Naive B cell (primary cell): ENCODE measurements around the gene ANKRD12. TPM values are rescaled to one million over a fixed set of nuclear protein-coding genes. Genes with fewer than 3 reads are reported as not detected.

Experiments used
- ATAC-seq, 2 donors: fragments of 150-1000 bp; cut with Tn5 transposase; 2 replicates each; pipeline ENCODE4 v1.10.0; 2021; ENCODE audit warnings: low read depth in 2 of 2, mild to moderate bottlenecking in 2 of 2, moderate library complexity in 2 of 2
- DNase-seq: peaks from one replicate; pipeline ENCODE4 v3.0.0; 2022
- H3K27ac Mint-ChIP-seq, 6 donors: one replicate each; pipeline ENCODE4 v1.8.0; 2020 to 2022; ENCODE audit warnings: mild to moderate bottlenecking in 6 of 6, mixed read lengths in 6 of 6, moderate library complexity in 5 of 6, inconsistent platforms in 2 of 6
- H3K27me3 Mint-ChIP-seq, 3 donors: one replicate each; pipeline ENCODE4 v1.8.0; 2021 to 2022; ENCODE audit warnings: mixed read lengths in 3 of 3, mild to moderate bottlenecking in 1 of 3
- H3K36me3 Mint-ChIP-seq, 2 donors: one replicate each; pipeline ENCODE4 v1.8.0; 2020 to 2022; ENCODE audit warnings: mixed read lengths in 2 of 2, inconsistent platforms in 1 of 2, mild to moderate bottlenecking in 1 of 2
- H3K4me1 Mint-ChIP-seq, 3 donors: one replicate each; pipeline ENCODE4 v1.8.0; 2020 to 2022; ENCODE audit warnings: mixed read lengths in 3 of 3, inconsistent platforms in 1 of 3, mild to moderate bottlenecking in 1 of 3, moderate library complexity in 1 of 3
- H3K4me3 Mint-ChIP-seq, 8 donors: one replicate each; pipeline ENCODE4 v1.8.0; 2020 to 2022; ENCODE audit warnings: mild to moderate bottlenecking in 8 of 8, mixed read lengths in 8 of 8, moderate library complexity in 8 of 8, inconsistent platforms in 2 of 8
- H3K9me3 Mint-ChIP-seq, 7 donors: one replicate each; pipeline ENCODE4 v1.8.0; 2020 to 2022; ENCODE audit warnings: mixed read lengths in 7 of 7, mild to moderate bottlenecking in 5 of 7, inconsistent platforms in 2 of 7, moderate library complexity in 1 of 7
- polyA plus RNA-seq, 6 donors: library from polyadenylated mRNA; unstranded; fragments of 300-500 nt; fragmentation: Illumina TruSeq; gene quantifications; one replicate each; pipeline ENCODE4 v1.2.3, GENCODE V29; 2021; ENCODE audit warnings: low read depth in 6 of 6

The ANKRD12 gene
- polyA plus RNA-seq, 6 donors from 2014 or later, result 6.7 to 93.9 (median 27.4) TPM

DNA sequence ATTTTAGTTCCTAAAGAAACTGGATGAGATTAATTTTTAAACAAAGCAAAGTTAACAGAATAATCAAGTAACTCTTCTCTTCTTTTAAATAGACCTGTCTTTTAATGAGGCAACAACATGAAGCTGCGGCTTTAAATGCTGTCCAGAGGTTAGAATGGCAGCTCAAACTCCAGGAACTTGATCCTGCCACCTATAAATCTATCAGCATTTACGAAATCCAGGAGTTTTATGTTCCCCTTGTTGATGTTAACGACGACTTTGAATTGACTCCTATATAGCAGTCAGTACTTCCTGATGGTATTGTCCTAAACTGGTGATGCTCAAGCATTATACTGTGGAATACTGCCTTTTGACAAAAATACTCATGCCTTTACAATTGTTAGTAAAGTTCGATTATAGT is 144.3 kb downstream of the ANKRD12 start:
- no peak for DNase-seq
- peaks cover 15 to 30% of the 10 kb centered on the region in 2 donors for H3K36me3 Mint-ChIP-seq
- H3K4me1 Mint-ChIP-seq, result no peaks in the 10 kb centered on the region
- H3K27me3 Mint-ChIP-seq, result no peaks in the 10 kb centered on the region
- no peaks in the 10 kb centered on the region for H3K9me3 Mint-ChIP-seq
- no peak for ATAC-seq
- H3K27ac Mint-ChIP-seq, result no peak overlapping the region
- H3K4me3 Mint-ChIP-seq, result no peak overlapping the region

DNA sequence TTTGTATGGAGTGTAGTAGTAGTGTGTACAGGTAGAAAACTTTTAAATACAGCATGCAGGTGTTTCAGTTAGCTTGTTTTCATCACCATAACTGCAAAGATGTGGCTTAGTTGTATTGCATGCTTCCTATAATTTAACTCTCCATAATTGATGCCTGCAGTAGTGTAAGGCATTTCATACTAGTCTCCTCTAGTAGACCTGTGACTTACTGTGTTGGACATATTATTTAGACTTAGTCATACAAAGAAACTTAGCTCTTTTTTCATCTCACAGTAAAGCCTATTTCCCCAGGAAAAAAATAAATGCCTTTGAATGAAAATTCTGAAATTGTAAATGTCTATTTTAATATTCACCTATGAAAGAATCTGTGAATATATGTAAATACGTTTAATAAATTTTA is 145.2 kb downstream of the ANKRD12 start:
- Mint-ChIP-seq H3K4me3 (no peak overlapping the region), H3K4me1 (no peaks in the 10 kb centered on the region), H3K36me3 (peaks cover 13 to 31% of the 10 kb centered on the region in 2 donors), H3K27me3 (no peaks in the 10 kb centered on the region), H3K9me3 (no peaks in the 10 kb centered on the region), H3K27ac (no peak overlapping the region)
- DNase-seq, result no peak
- no peak for ATAC-seq

DNA sequence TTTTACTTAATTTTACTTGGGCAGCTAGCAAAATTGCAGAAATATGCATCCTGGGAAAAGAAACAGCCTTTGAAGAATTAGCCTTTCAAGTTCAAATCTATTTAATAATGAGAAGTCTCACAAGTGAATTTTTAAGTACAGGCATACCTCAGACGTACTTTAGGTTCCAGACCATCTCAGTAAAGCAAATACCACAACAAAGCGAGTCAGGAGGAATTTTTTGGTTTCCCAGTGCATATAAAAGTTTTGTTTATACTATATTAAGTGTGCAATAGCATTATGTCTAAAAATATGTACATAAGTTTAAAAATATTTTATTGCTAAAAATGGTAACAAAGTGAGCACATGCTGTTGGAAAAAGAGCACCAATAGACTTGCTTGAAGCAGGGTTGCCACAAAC is 147.2 kb downstream of the ANKRD12 start:
- peaks cover 14 to 31% of the 10 kb centered on the region in 2 donors for H3K36me3 Mint-ChIP-seq
- H3K27me3 Mint-ChIP-seq, result no peaks in the 10 kb centered on the region
- H3K9me3 Mint-ChIP-seq, result peaks cover 0 to 6% (median 2%) of the 10 kb centered on the region in 7 donors
- no peak overlapping the region for H3K4me3 Mint-ChIP-seq
- no peak overlapping the region for H3K27ac Mint-ChIP-seq
- ATAC-seq (no peak), DNase-seq (no peak)
- no peaks in the 10 kb centered on the region for H3K4me1 Mint-ChIP-seq

DNA sequence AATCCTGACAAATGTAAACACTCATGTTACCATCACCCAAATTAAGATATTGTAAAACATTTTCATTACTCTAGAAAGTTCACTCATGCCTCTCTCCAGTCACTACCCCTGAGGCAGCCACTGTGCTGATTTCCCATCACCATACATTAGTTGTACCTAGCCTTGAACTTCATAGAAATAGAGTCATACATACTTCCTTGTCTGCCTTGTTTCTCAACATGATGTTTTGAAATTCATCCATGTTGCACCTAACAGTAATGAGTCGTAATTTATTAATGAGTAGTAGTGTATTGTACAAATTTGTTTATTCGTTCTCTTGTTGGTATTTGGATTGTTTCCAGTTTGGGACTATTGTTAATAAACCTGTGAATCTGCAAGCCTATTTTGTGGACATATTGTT is 149.0 kb downstream of the ANKRD12 start:
- Mint-ChIP-seq H3K4me3 (no peak overlapping the region), H3K27me3 (no peaks in the 10 kb centered on the region), H3K9me3 (peaks cover 0 to 18% (median 7%) of the 10 kb centered on the region in 7 donors), H3K36me3 (peaks cover 18 to 23% of the 10 kb centered on the region in 2 donors), H3K4me1 (no peaks in the 10 kb centered on the region), H3K27ac (peak overlapping the region in 1 of 6 donors; percentile 30)
- ATAC-seq, result no peak
- no peak for DNase-seq

DNA sequence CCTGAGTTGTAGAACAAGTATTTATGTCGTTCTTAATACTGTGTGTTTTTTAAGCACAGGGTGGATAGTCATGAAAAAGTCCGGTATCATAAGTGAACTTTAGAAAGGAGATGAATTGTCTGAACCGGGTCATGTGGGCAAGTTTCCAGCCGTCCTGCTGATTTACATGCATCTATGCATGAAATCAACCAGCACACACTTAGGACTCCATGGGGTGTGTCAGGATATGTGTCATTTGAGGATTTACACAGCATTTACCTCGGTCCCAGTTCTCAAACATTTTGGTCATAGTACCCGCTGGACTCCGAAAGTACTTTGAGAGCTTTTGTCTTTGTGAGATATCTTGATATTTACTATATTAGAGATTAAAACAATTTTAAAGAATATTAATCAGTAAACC is 150.5 kb downstream of the ANKRD12 start:
- peak overlapping the region in 1 of 6 donors; percentile 42 for H3K27ac Mint-ChIP-seq

DNA sequence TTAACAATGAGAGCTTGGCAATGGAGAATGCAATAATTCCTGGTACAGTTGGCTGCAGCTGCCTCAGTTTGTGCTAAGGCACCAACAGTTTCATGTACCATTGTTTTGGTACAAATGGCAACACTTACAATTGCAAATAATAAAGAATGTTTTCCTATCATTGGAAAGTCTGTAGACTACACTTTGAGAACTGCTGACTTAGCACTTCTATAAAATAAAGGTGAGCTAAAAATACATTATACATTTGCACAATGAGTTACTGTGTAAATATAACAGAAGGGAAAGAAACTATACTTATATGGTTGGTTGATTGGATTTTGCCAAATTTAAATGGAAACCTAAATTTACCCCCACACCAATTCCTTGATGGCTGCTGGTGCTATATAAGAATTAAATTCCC is 153.1 kb downstream of the ANKRD12 start:
- no peak overlapping the region for H3K4me3 Mint-ChIP-seq
- H3K36me3 Mint-ChIP-seq, result peaks cover 18 to 24% of the 10 kb centered on the region in 2 donors
- H3K27ac Mint-ChIP-seq, result no peak overlapping the region
- H3K27me3 Mint-ChIP-seq, result no peaks in the 10 kb centered on the region
- no peaks in the 10 kb centered on the region for H3K4me1 Mint-ChIP-seq
- H3K9me3 Mint-ChIP-seq, result peaks cover 9 to 52% (median 35%) of the 10 kb centered on the region in 7 donors
- DNase-seq, result no peak
- ATAC-seq, result no peak

More for the DNA sequence above, 150.5 kb downstream of the ANKRD12 start:
- H3K4me3 Mint-ChIP-seq, result no peak overlapping the region
- H3K36me3 Mint-ChIP-seq, result peaks cover 20 to 22% of the 10 kb centered on the region in 2 donors
- no peak for DNase-seq
- peaks cover 2 to 29% (median 18%) of the 10 kb centered on the region in 7 donors for H3K9me3 Mint-ChIP-seq
- ATAC-seq, result no peak
- no peaks in the 10 kb centered on the region for H3K27me3 Mint-ChIP-seq
- no peaks in the 10 kb centered on the region for H3K4me1 Mint-ChIP-seq

DNA sequence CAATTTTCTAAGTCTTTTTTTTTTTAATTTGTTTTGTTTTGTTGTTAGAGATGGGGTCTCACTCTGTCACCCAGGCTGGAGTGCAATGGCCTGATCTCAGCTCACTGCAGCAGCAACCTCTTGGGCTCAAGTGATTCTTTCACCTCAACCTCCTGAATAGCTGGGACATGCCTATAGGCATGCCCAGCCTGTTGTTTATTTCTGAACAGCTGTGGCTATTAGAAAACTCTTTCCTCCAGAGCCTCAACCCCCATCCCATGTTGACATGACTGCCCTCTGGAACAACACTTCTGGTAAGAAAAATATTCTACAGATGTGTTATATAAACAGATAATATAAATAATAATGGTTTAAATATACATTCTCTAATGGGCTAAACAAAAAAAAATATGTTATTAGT is 153.6 kb downstream of the ANKRD12 start:
- H3K36me3 Mint-ChIP-seq, result peaks cover 18 to 24% of the 10 kb centered on the region in 2 donors
- DNase-seq (no peak), ATAC-seq (no peak)
- H3K27ac Mint-ChIP-seq, result no peak overlapping the region
- H3K27me3 Mint-ChIP-seq, result no peaks in the 10 kb centered on the region
- peaks cover 9 to 52% (median 36%) of the 10 kb centered on the region in 7 donors for H3K9me3 Mint-ChIP-seq
- H3K4me1 Mint-ChIP-seq, result no peaks in the 10 kb centered on the region
- H3K4me3 Mint-ChIP-seq, result no peak overlapping the region

DNA sequence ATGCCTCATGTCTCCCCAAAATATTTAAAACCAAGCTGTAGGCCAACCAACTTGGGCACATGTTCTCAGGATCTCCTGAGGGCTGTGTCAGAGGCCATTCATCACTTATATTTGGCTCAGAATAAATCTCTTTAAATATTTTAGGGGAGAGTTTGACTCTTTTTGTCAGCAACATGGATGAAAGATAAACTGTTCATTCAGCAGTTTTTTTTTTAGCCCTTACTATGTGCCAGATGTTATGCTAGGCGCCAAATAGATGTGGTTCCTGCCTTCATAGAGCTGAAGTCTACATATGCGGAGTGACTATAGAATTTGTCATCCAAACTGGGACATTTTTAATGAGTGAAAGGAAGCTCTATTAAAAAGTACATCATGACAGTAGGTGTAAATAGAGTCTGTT is 155.5 kb downstream of the ANKRD12 start:
- Mint-ChIP-seq H3K9me3 (peaks cover 9 to 52% (median 39%) of the 10 kb centered on the region in 7 donors), H3K36me3 (peaks cover 18% of the 10 kb centered on the region in 2 donors), H3K4me3 (no peak overlapping the region), H3K27ac (no peak overlapping the region), H3K27me3 (no peaks in the 10 kb centered on the region), H3K4me1 (no peaks in the 10 kb centered on the region)
- no peak for DNase-seq
- ATAC-seq, result no peak

DNA sequence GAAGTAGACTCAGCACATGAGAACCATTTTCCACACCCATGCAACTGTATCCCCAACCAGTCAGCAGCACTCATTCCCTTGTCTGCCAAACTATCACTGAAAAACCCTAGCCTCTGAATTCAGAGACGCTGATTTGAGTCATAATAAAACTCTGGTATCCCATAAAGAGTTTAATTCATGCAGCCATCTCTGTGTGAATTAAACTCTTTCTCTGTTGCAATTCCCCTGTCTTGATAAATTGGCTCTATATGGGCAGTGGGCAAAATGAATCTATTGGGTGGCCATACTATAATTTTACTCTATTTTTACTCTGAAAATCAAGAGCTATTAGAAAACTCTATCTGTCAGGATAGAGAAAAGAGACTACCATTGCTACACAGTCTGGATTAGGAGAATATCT is 157.4 kb downstream of the ANKRD12 start:
- no peak overlapping the region for H3K27ac Mint-ChIP-seq
- peaks cover 9 to 53% (median 37%) of the 10 kb centered on the region in 7 donors for H3K9me3 Mint-ChIP-seq
- ATAC-seq (no peak), DNase-seq (no peak)
- peaks cover 15 to 18% of the 10 kb centered on the region in 2 donors for H3K36me3 Mint-ChIP-seq
- no peak overlapping the region for H3K4me3 Mint-ChIP-seq
- peaks cover 0 to 2% (median 0%) of the 10 kb centered on the region in 3 donors for H3K27me3 Mint-ChIP-seq
- no peaks in the 10 kb centered on the region for H3K4me1 Mint-ChIP-seq

DNA sequence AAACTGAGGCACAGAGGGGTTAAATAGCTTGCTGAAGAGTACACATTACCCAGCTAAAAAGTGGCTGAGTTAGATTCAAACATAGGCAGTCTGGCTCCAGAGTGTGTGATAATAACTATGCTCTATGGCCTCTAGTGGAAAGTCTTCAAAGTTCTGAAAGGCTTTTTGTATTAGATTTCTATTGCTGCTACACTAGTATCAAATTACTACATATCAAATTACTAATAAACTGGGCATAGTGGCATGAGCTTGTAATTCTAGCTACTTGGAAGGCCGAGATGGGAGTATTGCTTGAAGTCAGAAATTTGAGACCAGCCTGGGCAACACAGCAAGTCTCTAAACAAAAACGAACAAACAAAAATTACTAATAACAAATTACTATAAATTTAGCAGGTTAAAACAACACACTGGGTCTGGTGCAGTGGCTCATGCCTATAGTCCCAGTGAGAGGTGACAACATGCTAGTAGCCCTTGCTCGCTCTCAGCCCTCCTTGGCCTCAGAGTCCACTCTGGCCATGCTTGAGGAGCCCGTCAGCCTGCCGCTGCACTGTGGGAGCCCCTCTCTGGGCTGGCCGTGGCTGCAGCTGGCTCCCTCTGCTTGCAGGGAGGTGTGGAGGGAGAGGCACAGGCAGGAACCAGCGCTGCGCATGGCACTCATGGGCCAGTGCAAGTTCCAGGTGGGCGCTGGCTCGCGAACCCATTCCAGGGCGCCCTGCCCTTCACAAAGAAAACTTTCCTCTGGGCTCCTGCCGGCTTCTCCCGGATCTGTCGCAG is 159.8 kb downstream of the ANKRD12 start:
- no peak overlapping the region for H3K4me3 Mint-ChIP-seq
- H3K27me3 Mint-ChIP-seq, result peaks cover 0 to 5% (median 0%) of the 10 kb centered on the region in 3 donors
- ATAC-seq (no peak), DNase-seq (no peak)
- peaks cover 9 to 39% (median 22%) of the 10 kb centered on the region in 7 donors for H3K9me3 Mint-ChIP-seq
- H3K4me1 Mint-ChIP-seq, result no peaks in the 10 kb centered on the region
- no peak overlapping the region for H3K27ac Mint-ChIP-seq
- H3K36me3 Mint-ChIP-seq, result peaks cover 5 to 18% of the 10 kb centered on the region in 2 donors

DNA sequence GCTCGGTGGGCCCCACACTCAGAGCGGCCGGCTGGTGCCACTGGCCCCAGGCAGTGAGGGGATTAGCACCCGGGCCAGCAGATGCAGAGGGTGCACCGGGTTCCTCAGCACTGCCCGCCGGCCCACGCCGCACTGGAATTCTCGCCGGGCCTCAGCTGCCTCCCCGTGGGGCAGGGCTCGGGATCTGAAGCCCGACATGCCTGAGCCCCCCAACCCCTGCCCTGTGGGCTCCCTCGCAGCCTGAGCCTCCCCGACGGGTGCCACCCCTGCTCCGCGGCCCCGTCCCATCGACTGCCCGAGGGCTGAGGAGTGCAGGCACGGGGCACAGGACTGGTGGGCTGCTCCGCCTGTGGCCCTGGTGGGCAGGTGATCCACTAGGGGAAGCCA is 160.4 kb downstream of the ANKRD12 start:
- Mint-ChIP-seq H3K9me3 (peaks cover 7 to 40% (median 23%) of the 10 kb centered on the region in 7 donors), H3K27ac (no peak overlapping the region), H3K4me1 (no peaks in the 10 kb centered on the region), H3K4me3 (no peak overlapping the region), H3K27me3 (peaks cover 0 to 8% (median 0%) of the 10 kb centered on the region in 3 donors), H3K36me3 (peaks cover 6 to 15% of the 10 kb centered on the region in 2 donors)
- no peak for DNase-seq
- ATAC-seq, result no peak

DNA sequence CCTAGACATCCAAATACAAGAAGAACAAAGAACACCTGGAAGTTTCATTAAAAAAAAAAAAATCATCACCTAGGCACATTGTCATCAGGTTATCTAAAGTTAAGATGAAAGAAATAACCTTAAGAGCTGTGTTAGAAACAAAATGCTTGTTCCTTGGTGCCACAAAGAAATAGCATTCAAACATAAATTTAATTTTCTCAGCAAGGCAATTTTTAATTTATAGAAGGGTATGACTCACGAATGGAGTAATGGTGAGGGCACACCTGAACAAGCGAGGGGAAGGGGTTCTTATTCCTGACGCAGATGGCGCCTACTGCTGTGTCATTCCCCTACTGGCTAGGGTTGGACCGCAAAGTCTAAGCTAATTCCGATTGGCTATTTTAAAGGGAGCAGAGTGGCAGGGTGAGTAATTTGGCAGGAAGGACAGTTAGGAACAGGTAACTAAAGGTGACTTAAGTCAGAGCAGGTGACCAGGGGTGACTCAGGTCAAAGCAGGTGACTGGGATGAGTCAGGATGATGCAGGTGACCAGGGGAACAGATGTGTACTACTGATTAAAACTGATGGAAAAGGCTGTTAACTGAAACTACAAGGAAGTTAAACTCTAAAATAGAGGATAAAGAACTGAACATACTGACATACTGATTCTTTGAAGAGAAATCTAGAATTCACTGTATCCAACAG is 167.9 kb downstream of the ANKRD12 start:
- peaks cover 12 to 42% (median 28%) of the 10 kb centered on the region in 3 donors for H3K27me3 Mint-ChIP-seq
- H3K4me3 Mint-ChIP-seq, result no peak overlapping the region
- peaks cover 20 to 56% (median 40%) of the 10 kb centered on the region in 7 donors for H3K9me3 Mint-ChIP-seq
- no peaks in the 10 kb centered on the region for H3K4me1 Mint-ChIP-seq
- H3K36me3 Mint-ChIP-seq, result peaks cover 28 to 42% of the 10 kb centered on the region in 2 donors
- ATAC-seq (no peak), DNase-seq (no peak)
- peak overlapping the region in 1 of 6 donors; percentile 58 for H3K27ac Mint-ChIP-seq

DNA sequence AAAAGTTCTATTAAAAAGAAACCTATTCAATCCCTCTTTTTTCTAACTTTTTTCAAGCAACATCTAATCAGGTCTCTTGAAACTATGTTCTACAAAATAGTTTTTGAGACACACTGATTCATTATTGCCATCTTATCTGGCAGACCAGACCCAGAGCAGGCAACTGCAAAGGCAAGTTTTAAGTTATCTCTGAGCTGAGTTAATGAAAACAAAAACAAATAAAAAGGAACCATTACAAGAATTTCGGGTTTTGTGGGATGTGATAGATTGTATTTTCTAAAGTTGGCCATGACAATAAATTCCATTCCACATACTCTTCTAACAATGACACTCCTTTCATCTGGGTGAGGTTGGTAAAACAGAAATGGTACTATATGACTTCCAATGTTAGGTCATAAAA is 182.8 kb downstream of the ANKRD12 start:
- Mint-ChIP-seq H3K9me3 (peaks cover 3 to 11% (median 9%) of the 10 kb centered on the region in 7 donors), H3K27me3 (peaks cover 20 to 45% (median 34%) of the 10 kb centered on the region in 3 donors), H3K27ac (no peak overlapping the region), H3K36me3 (peaks cover 0 to 7% of the 10 kb centered on the region in 2 donors), H3K4me3 (no peak overlapping the region), H3K4me1 (no peaks in the 10 kb centered on the region)
- DNase-seq, result no peak
- no peak for ATAC-seq

DNA sequence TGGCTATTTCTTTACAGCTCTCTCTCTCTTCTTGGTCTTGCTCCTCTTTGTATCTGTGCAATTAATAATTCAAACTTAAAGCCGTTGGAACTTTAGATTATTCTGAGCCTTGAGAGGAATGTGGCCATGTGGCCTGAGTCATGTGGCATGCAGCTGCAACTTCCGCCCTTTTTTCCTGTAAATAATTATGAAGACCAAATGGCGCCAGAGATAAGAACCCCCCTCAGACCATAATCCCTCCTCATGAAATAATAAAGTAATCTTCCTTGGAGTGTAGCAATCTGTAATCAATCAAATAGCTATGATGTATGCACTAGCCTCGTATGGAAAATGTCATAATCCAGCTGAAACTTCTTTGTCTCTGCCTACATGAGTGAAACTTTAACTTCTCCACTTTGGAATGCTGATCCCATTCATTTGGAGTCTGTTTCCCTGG is 184.5 kb downstream of the ANKRD12 start:
- peak overlapping the region in 1 of 6 donors; percentile 59 for H3K27ac Mint-ChIP-seq
- no peak for DNase-seq
- ATAC-seq, result no peak
- no peaks in the 10 kb centered on the region for H3K4me1 Mint-ChIP-seq
- peaks cover 20 to 41% (median 29%) of the 10 kb centered on the region in 3 donors for H3K27me3 Mint-ChIP-seq
- peaks cover 3 to 9% (median 6%) of the 10 kb centered on the region in 7 donors for H3K9me3 Mint-ChIP-seq
- no peak overlapping the region for H3K4me3 Mint-ChIP-seq
- H3K36me3 Mint-ChIP-seq, result peaks cover 0 to 7% of the 10 kb centered on the region in 2 donors
